Type B pancreatic cell (in vitro differentiated cells): ENCODE results near the gene MBD5. TPM values are rescaled to one million over a fixed set of nuclear protein-coding genes. Genes with fewer than 3 reads are reported as not detected.

Source experiments
- DNase-seq: peaks from one replicate; pipeline ENCODE4 v3.0.0; 2021; ENCODE audit warnings: mixed read lengths; ENCODE audit not compliant: unreplicated experiment; ENCODE audit errors: extremely low spot score
- H3K27ac Mint-ChIP-seq: 2 replicates; pipeline ENCODE4 v1.8.0; 2021; ENCODE audit warnings: mild to moderate bottlenecking, mixed read lengths
- H3K27me3 Mint-ChIP-seq: 2 replicates; pipeline ENCODE4 v1.8.0; 2021; ENCODE audit warnings: mixed read lengths
- H3K36me3 Mint-ChIP-seq: 2 replicates; pipeline ENCODE4 v1.8.0; 2021; ENCODE audit warnings: mixed read lengths
- H3K4me1 Mint-ChIP-seq: one replicate; pipeline ENCODE4 v1.8.0; 2021; ENCODE audit warnings: mixed read lengths; ENCODE audit not compliant: unreplicated experiment
- H3K4me3 Mint-ChIP-seq: 2 replicates; pipeline ENCODE4 v1.8.0; 2021; ENCODE audit warnings: mild to moderate bottlenecking, mixed read lengths
- H3K9me3 Mint-ChIP-seq: 2 replicates; pipeline ENCODE4 v1.8.0; 2021; ENCODE audit warnings: mixed read lengths
- CTCF ChIP-seq: fragments of 200-600 bp; sonication (generic); conservative IDR thresholded peaks from 2 replicates; pipeline ENCODE4 v1.5.0; 2021; ENCODE audit warnings: antibody characterized with exemption, mild to moderate bottlenecking
- total RNA-seq: library from RNA; stranded (reverse); gene quantifications from 2 replicates; pipeline ENCODE4 v1.2.1, GENCODE V29; 2021; ENCODE audit warnings: low replicate concordance

Gene MBD5
- total RNA-seq, 1 donor from 2014 or later = 54.7 TPM

- Mint-ChIP-seq H3K27ac (no peak overlapping the region), H3K27me3 (no peaks in the 10 kb centered on the region), H3K4me3 (no peak overlapping the region), H3K36me3 (peaks cover 11% of the 10 kb centered on the region), H3K4me1 (peaks cover 5% of the 10 kb centered on the region), H3K9me3 (no peaks in the 10 kb centered on the region)
- no peak for TF ChIP-seq CTCF
- no peak for DNase-seq
These were observed 31.8 kb downstream of the MBD5 start for GRCh38 chr2:148052687-148053086.

- no peak for DNase-seq
- no peaks in the 10 kb centered on the region for H3K4me1 Mint-ChIP-seq
- no peaks in the 10 kb centered on the region for H3K27me3 Mint-ChIP-seq
- no peaks in the 10 kb centered on the region for H3K9me3 Mint-ChIP-seq
- peaks cover 7% of the 10 kb centered on the region for H3K36me3 Mint-ChIP-seq
- H3K4me3 Mint-ChIP-seq = no peak overlapping the region
- no peak overlapping the region for H3K27ac Mint-ChIP-seq
- no peak for TF ChIP-seq CTCF
These were observed 37.8 kb downstream of the MBD5 start for GRCh38 chr2:148058641-148059040.

- peaks cover 7% of the 10 kb centered on the region for H3K4me1 Mint-ChIP-seq
- no peak for DNase-seq
- TF ChIP-seq CTCF = no peak
- no peak overlapping the region for H3K4me3 Mint-ChIP-seq
- H3K27ac Mint-ChIP-seq = no peak overlapping the region
- peaks cover 10% of the 10 kb centered on the region for H3K9me3 Mint-ChIP-seq
- no peaks in the 10 kb centered on the region for H3K36me3 Mint-ChIP-seq
- H3K27me3 Mint-ChIP-seq = no peaks in the 10 kb centered on the region
These were observed 42.7 kb downstream of the MBD5 start for GRCh38 chr2:148063633-148064032.

- Mint-ChIP-seq H3K4me3 (no peak overlapping the region), H3K27ac (no peak overlapping the region), H3K9me3 (peaks cover 10% of the 10 kb centered on the region), H3K4me1 (peaks cover 7% of the 10 kb centered on the region), H3K36me3 (peaks cover 4% of the 10 kb centered on the region), H3K27me3 (no peaks in the 10 kb centered on the region)
- no peak for DNase-seq
- no peak for TF ChIP-seq CTCF
These were observed 45.0 kb downstream of the MBD5 start for GRCh38 chr2:148065936-148066335.

- no peak for TF ChIP-seq CTCF
- H3K36me3 Mint-ChIP-seq = peaks cover 9% of the 10 kb centered on the region
- H3K9me3 Mint-ChIP-seq = peaks cover 10% of the 10 kb centered on the region
These were observed 46.9 kb downstream of the MBD5 start for GRCh38 chr2:148067801-148068200.

GRCh38 chr2:148071351-148071750, 50.5 kb downstream of the MBD5 start:
- H3K4me3 Mint-ChIP-seq = no peak overlapping the region
- H3K9me3 Mint-ChIP-seq = no peaks in the 10 kb centered on the region
- no peak for TF ChIP-seq CTCF
- DNase-seq = no peak
- H3K36me3 Mint-ChIP-seq = peaks cover 12% of the 10 kb centered on the region
- H3K4me1 Mint-ChIP-seq = peaks cover 5% of the 10 kb centered on the region
- no peaks in the 10 kb centered on the region for H3K27me3 Mint-ChIP-seq
- H3K27ac Mint-ChIP-seq = no peak overlapping the region

More at GRCh38 chr2:148067801-148068200, 46.9 kb downstream of the MBD5 start:
- Mint-ChIP-seq H3K4me1 (peaks cover 7% of the 10 kb centered on the region), H3K27me3 (no peaks in the 10 kb centered on the region), H3K27ac (no peak overlapping the region), H3K4me3 (no peak overlapping the region)
- no peak for DNase-seq
